RCC 7860 (cell line): ENCODE measurements around the gene TOM1L1.

Experiments used
- DNase-seq: peaks from one replicate; pipeline ENCODE4 v3.0.0-alpha.2; 2015; ENCODE audit warnings: low spot score
- FAIRE-seq: peaks from 2 replicates; lab custom pipeline; 2012; peaks lifted over from hg19 to GRCh38; lab: Jason Lieb, UNC

The TOM1L1 gene

GRCh38 chr17:54985476-54985875, 84.8 kb downstream of the TOM1L1 start:
- DNase-seq (no peak), FAIRE-seq (no peak)

GRCh38 chr17:54990118-54990517, 89.5 kb downstream of the TOM1L1 start:
- FAIRE-seq (no peak), DNase-seq (no peak)

- peak; percentile 67 for FAIRE-seq
- DNase-seq = no peak
Observed at GRCh38 chr17:54991567-54991966, 90.9 kb downstream of the TOM1L1 start.

- peak; percentile 51 for DNase-seq
Observed at GRCh38 chr17:54992797-54993639, 92.4 kb downstream of the TOM1L1 start.

GRCh38 chr17:54996441-54996840, 95.8 kb downstream of the TOM1L1 start:
- FAIRE-seq (no peak), DNase-seq (no peak)

More at GRCh38 chr17:54992797-54993639, 92.4 kb downstream of the TOM1L1 start:
- FAIRE-seq = peak; percentile 78

- FAIRE-seq = no peak
- no peak for DNase-seq
Observed at GRCh38 chr17:55002458-55002857, 101.8 kb downstream of the TOM1L1 start.

GRCh38 chr17:55004484-55004883, 103.8 kb downstream of the TOM1L1 start:
- no peak for DNase-seq
- no peak for FAIRE-seq

GRCh38 chr17:55005520-55005919, 104.9 kb downstream of the TOM1L1 start:
- no peak for DNase-seq
- FAIRE-seq = peak; percentile 55
